ENCODE measurements around the gene CCDC188.

CCDC188 gene

DNA sequence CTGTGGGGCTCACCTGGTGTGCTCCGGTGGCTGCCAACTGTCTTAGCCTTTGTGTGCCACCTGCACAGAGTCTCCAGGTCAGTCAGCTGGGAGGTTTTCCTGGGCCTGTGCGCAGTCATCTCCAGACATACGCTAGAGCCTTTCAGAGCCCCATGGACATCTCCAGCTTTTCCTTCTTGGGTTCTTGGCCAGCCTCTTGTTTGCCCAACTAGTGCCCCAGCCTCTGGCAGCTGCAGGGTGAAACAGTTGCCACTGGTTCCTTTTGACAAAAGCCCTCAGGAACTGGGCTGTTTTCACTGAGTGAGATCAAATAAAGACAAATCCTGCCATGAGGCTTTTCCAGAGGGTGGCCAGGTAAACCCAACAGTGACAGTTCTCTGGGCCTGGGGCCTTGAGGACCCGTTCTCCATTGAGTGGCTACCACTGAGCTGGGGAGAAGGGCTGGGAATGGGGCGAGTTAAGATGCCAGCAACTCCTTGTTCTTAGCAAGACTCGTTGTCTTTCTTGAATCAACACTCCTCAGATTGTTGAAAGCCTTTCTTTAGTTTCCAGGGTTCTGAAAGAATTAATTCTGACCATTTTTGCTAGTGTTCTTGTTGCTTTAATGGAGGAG, 51.6 kb downstream of the CCDC188 start:
- CTCF ChIA-PET, result interaction anchor here (0.7 kb wide), 1 partner anchor 13 kb away, joined by 3 read pairs; no protein-coding TSS in a partner anchor
- TF ChIP-seq TARDBP (IDR thresholded peaks at IDR 0.05) (no peak), NFRKB (IDR thresholded peaks at IDR 0.05) (no peak), L3MBTL2 (conservative IDR thresholded peaks at IDR 0.05) (no peak), ZNF384 (IDR thresholded peaks at IDR 0.05) (no peak), ELF4 (IDR thresholded peaks at IDR 0.05) (no peak), FOXA1 (IDR thresholded peaks at IDR 0.05) (no peak), LEF1 (IDR thresholded peaks at IDR 0.05; ENCODE audit: borderline replicate concordance) (no peak), HDGF (IDR thresholded peaks at IDR 0.05; ENCODE audit: borderline replicate concordance) (no peak), FOXM1 (IDR thresholded peaks at IDR 0.05; ENCODE audit: borderline replicate concordance) (no peak), SP1 (IDR thresholded peaks at IDR 0.05) (no peak), SUZ12 (IDR thresholded peaks at IDR 0.05) (no peak), ARNT (IDR thresholded peaks at IDR 0.05) (no peak), CTBP1 (IDR thresholded peaks at IDR 0.05; ENCODE audit: borderline replicate concordance) (no peak), BHLHE40 (IDR thresholded peaks at IDR 0.05; ENCODE audit: borderline replicate concordance) (no peak), FOXK2 (IDR thresholded peaks at IDR 0.05) (no peak)
- TF ChIP-seq, protein P1, sequence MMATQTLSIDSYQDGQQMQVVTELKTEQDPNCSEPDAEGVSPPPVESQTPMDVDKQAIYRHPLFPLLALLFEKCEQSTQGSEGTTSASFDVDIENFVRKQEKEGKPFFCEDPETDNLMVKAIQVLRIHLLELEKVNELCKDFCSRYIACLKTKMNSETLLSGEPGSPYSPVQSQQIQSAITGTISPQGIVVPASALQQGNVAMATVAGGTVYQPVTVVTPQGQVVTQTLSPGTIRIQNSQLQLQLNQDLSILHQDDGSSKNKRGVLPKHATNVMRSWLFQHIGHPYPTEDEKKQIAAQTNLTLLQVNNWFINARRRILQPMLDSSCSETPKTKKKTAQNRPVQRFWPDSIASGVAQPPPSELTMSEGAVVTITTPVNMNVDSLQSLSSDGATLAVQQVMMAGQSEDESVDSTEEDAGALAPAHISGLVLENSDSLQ (IDR thresholded peaks at IDR 0.05), result no peak
- no peak for DNase-seq (ENCODE audit: extremely low spot score)
- POLR2A ChIA-PET, result interaction anchor here (1.2 kb wide), 1 partner anchor 10 kb away, joined by 3 read pairs; no protein-coding TSS in a partner anchor
